ENCODE results near the gene MTHFR. TPM values are rescaled to one million over a fixed set of nuclear protein-coding genes. Genes with fewer than 3 reads are reported as not detected.
A peak's percentile ranks its signal among the peaks of the same experiment; 100 is the strongest.

Gene MTHFR
- total RNA-seq, 2 donors from 2014 or later = 22.3 to 30.0 TPM

DNA sequence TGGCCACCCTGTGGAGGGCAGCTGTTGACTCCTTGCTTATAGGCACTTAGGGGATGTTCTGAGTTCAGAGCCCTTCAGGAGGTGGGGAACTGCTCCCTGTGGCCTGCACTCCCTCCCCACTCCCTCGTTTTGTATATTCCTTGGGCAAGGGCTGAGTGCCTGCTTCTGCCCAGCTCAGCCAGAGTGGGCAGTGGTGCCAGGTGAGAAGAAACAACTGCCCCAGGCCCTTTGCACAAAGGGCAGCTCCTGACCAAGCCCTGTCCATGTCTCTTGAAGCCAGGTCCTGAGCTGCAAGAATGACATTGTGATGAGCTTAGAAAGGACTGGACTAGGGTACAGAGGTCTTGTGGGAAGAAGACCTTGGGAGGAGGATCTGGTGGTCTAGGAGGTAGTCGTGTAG lies 67.7 kb downstream of the MTHFR start:
- no peak overlapping the region for H3K27ac ChIP-seq (ENCODE audit: low read depth, low read length)
- TF ChIP-seq, protein P1, sequence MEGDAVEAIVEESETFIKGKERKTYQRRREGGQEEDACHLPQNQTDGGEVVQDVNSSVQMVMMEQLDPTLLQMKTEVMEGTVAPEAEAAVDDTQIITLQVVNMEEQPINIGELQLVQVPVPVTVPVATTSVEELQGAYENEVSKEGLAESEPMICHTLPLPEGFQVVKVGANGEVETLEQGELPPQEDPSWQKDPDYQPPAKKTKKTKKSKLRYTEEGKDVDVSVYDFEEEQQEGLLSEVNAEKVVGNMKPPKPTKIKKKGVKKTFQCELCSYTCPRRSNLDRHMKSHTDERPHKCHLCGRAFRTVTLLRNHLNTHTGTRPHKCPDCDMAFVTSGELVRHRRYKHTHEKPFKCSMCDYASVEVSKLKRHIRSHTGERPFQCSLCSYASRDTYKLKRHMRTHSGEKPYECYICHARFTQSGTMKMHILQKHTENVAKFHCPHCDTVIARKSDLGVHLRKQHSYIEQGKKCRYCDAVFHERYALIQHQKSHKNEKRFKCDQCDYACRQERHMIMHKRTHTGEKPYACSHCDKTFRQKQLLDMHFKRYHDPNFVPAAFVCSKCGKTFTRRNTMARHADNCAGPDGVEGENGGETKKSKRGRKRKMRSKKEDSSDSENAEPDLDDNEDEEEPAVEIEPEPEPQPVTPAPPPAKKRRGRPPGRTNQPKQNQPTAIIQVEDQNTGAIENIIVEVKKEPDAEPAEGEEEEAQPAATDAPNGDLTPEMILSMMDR (conservative IDR thresholded peaks at IDR 0.05) = no peak
- 89 to 100% methylated on average over 1 to 2 of the region's 2 CpGs for WGBS, 2 experiments (ENCODE audit: insufficient coverage in 1 of 2, insufficient read length in 1 of 2)
- Mint-ChIP-seq H3K27me3 (ENCODE audit: insufficient read depth) (peaks cover 1% of the 10 kb centered on the region), H3K4me1 (peaks cover 14% of the 10 kb centered on the region), H3K9me3 (no peaks in the 10 kb centered on the region), H3K27ac (no peak overlapping the region), H3K4me3 (no peak overlapping the region), H3K36me3 (ENCODE audit: low read depth) (peaks cover 6% of the 10 kb centered on the region)
- no peaks in the 10 kb centered on the region for H3K27me3 ChIP-seq (ENCODE audit: control insufficient read depth, insufficient read depth, low read length, poor library complexity, severe bottlenecking)
- H3K4me1 ChIP-seq (ENCODE audit: control insufficient read depth, insufficient read depth, low read length) = no peaks in the 10 kb centered on the region
- DNase-seq = no peak
- no peak overlapping the region for H3K9ac ChIP-seq (ENCODE audit: extremely low read depth, low read length, poor library complexity, severe bottlenecking)
- H3K36me3 ChIP-seq (ENCODE audit: control insufficient read depth, insufficient read depth, low read length) = no peaks in the 10 kb centered on the region
- no peaks in the 10 kb centered on the region for H3K9me3 ChIP-seq (ENCODE audit: control insufficient read depth, low read length)
- H3K4me3 ChIP-seq (ENCODE audit: low read length) = no peak overlapping the region

DNA sequence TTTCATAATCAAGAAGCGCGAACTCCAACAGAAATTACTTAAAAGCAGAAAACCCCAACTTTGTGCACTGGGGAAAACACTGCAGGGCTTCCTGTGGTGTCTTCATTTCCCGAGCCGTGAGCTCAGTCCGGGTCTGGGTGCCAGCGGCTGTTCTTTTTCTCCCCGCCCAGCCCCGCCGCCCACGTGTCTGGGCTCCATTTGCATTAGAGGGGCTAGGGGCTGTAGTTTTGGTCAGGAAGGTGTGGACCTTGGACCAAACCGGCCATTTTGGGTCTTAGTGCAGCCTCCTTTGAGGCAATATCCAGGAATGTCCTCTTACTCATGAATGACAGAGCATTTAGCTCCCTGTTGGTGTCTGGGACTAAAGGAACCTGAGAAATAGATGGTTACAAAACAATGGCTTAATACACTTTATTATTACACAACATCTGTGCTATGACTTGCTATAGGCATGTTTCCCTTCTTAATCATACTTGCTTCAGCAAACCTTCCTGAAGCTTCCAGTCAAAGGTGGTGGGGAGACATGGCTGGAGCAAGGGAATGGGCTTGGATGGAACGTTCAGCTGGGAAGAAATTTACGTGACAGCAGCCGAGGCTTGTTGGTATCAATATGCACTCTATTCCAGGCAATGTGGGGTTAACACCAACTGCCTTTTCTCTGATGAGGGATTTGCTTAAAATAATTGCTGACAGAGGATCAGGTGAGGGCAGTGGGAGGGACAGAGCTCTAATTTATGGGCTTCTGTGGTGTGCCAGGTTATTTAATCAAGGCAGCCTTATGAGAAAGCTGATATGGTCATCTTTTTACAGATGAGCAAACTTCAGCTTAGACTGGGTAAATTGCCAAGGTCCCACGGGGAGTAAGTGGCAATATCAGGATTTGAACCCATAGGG lies 68.8 kb downstream of the MTHFR start:
- H3K27ac Mint-ChIP-seq = peak overlapping the region; percentile 80
- peak overlapping the region; percentile 77 for H3K9ac ChIP-seq (ENCODE audit: extremely low read depth, low read length, poor library complexity, severe bottlenecking)
- H3K4me1 Mint-ChIP-seq = peaks cover 15% of the 10 kb centered on the region
- peak overlapping the region; percentile 91 for H3K4me3 Mint-ChIP-seq
- H3K4me3 ChIP-seq (ENCODE audit: low read length) = peak overlapping the region; percentile 91
- 20 to 45% methylated on average over 7 to 15 of the region's 15 CpGs for WGBS, 2 experiments (ENCODE audit: insufficient coverage in 1 of 2, insufficient read length in 1 of 2)
- no peaks in the 10 kb centered on the region for H3K36me3 ChIP-seq (ENCODE audit: control insufficient read depth, insufficient read depth, low read length)
- TF ChIP-seq, protein P1 (conservative IDR thresholded peaks at IDR 0.05) = peak; percentile 0
- no peaks in the 10 kb centered on the region for H3K4me1 ChIP-seq (ENCODE audit: control insufficient read depth, insufficient read depth, low read length)
- H3K9me3 ChIP-seq (ENCODE audit: control insufficient read depth, low read length) = no peaks in the 10 kb centered on the region
- no peaks in the 10 kb centered on the region for H3K36me3 Mint-ChIP-seq (ENCODE audit: low read depth)
- DNase-seq = peak; percentile 87
- no peaks in the 10 kb centered on the region for H3K9me3 Mint-ChIP-seq
- H3K27ac ChIP-seq (ENCODE audit: low read depth, low read length) = peak overlapping the region; percentile 61
- H3K27me3 Mint-ChIP-seq (ENCODE audit: insufficient read depth) = peaks cover 1% of the 10 kb centered on the region
- no peaks in the 10 kb centered on the region for H3K27me3 ChIP-seq (ENCODE audit: control insufficient read depth, insufficient read depth, low read length, poor library complexity, severe bottlenecking)

DNA sequence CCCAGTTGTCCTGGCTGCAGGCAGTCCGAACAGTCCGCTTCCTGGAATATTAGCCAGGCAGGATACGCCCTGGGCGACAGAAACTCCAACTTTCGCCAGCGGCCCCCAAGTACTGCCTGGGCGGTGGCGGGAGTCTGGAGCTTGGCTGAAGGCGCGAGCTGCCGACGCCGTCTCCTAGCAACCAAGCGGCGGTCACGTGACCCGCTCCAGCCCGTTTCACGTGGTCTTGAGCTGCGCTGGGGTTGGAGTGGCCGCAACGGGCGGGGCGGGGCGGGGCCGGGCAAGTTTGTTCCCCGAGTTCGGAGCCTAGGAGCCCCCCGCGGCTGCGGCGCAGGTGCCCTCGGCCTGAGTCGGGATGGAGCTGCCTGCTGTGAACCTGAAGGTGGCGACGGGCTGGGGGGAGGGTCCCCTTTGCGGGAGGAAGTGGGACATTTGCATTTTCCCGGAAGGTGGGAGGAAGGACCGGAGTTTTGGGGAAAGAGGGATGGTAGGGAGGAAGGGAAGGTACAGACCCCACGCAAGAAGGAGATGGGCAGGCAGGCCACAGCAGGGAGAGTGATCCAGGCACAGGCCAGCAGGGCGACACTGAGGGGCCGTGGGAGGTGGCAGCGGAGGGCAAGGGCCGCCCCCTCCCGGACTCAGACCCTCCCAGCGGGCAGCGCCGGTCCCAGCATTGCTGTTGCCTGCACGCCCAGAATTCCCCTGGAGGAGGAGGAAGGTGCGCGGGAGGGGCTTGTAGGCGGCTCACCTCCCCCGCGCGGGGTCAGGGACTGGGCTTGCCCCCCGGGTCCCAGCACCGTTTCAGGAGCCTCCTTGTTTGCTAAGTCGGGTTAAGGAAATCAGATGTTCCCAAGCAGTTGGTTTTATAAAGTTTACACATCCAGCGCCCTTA lies 69.7 kb downstream of the MTHFR start, which contains the start of gene AGTRAP:
Gene AGTRAP, plus strand, starts transcription at position 283 of the 892 bp plus-strand sequence. Its CDS starts 73 bp downstream, at position 356.
- Mint-ChIP-seq H3K36me3 (ENCODE audit: low read depth) (no peaks in the 10 kb centered on the region), H3K4me3 (peak within 1 kb of the TSS; percentile 91), H3K4me1 (peaks cover 21% of the 10 kb centered on the region), H3K27ac (peak within 1 kb of the TSS; percentile 93), H3K9me3 (no peaks in the 10 kb centered on the region), H3K27me3 (ENCODE audit: insufficient read depth) (peaks cover 1% of the 10 kb centered on the region)
- peak; percentile 98 for DNase-seq
- Histone ChIP-seq H3K4me3 (ENCODE audit: low read length) (peak within 1 kb of the TSS; percentile 91), H3K27me3 (ENCODE audit: control insufficient read depth, insufficient read depth, low read length, poor library complexity, severe bottlenecking) (no peaks in the 10 kb centered on the region), H3K4me1 (ENCODE audit: control insufficient read depth, insufficient read depth, low read length) (no peaks in the 10 kb centered on the region), H3K9ac (ENCODE audit: extremely low read depth, low read length, poor library complexity, severe bottlenecking) (peak within 1 kb of the TSS; percentile 77), H3K27ac (ENCODE audit: low read depth, low read length) (peak within 1 kb of the TSS; percentile 68), H3K36me3 (ENCODE audit: control insufficient read depth, insufficient read depth, low read length) (no peaks in the 10 kb centered on the region), H3K9me3 (ENCODE audit: control insufficient read depth, low read length) (no peaks in the 10 kb centered on the region)
- TF ChIP-seq, protein P1 (conservative IDR thresholded peaks at IDR 0.05) = peak; percentile 39
- 1 to 4% methylated on average over 13 to 59 of the region's 59 CpGs for WGBS, 2 experiments (ENCODE audit: insufficient coverage in 1 of 2, insufficient read length in 1 of 2)
